ENCODE measurements around the gene AKAP10.
"Not testable (repeated sequence)": the region's sequence is repeated elsewhere in the genome, so short reads cannot be mapped to it uniquely, and the experiment has no call there.

AKAP10 gene

DNA sequence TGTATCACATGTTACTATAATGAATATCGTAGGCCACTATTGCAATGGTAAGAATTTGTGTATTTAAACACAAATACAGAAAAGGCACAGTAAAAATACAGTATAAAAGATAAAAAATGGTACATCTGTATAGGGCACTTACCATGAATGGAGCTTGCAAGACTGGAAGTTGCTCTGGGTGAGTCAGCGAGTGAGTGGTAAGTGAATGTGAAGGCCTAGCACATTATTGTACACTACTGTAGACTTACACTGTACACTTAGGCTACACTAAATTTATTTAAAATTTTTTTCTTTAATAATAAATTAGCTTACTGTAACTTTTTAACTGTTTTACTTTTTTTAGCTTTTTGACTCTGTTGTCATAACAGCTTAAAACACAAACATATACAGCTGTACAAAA lies 42.5 kb downstream of the AKAP10 start:
- in situ Hi-C loops (cut with HindIII; ENCODE audit: low sequenced_read_pairs), result no loop called here

DNA sequence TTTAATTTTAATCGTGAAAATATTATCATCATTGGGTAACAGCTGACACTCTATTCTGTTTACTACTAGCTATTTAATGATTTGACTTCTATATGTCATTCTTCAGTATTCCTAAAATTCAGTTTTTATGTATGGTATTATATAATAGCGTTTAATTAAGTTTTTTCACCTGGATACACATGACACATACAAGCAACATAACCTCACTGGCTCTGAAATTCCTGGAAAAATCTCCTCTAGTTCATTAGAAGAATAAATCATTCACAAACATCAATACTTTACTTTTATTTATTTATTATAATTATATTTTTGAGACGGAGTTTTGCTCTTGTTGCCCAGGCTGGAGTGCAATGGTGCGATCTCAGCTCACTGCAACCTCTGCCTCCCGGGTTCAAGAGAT lies 44.0 kb downstream of the AKAP10 start:
- in situ Hi-C loops (cut with HindIII; ENCODE audit: low sequenced_read_pairs), result no loop called here

DNA sequence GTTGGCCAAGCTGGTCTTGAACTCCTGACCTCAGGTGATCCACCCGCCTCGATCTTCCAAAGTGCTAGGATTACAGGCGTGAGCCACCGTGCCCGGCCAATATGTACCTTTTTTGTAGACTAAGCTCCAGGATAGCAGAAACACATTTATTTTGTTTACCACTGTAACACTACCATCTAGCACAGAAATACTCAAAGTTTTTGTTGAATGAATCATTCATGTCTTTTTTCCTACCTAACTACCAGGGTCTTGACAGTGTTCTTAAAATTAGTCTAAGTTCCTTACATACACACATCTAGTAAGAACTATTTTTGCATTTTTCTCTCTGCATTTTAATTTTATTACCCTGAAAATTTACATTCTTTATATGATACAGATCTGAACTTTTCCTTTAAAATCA lies 44.4 kb downstream of the AKAP10 start:
- in situ Hi-C loops (cut with HindIII; ENCODE audit: low sequenced_read_pairs), result no loop called here

DNA sequence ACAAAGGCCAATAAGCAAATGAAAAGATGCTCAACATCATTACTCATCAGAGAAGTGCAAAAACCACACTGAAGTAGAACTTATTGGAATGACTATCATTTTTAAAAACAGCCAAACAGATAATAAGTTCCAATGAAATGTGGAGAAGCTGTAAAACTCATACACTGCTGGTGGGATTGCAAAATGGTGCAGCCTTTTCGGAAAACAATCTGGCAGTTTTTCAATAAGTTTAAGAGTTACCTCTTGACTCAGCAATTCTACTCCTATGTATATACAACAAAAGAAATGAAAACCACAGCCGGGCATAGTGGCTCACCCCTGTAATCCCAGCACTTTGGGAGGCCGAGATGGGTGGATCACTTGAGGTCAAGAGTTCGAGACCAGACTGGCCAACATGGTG lies 49.3 kb downstream of the AKAP10 start:
- in situ Hi-C loops (cut with HindIII; ENCODE audit: low sequenced_read_pairs), result no loop called here

DNA sequence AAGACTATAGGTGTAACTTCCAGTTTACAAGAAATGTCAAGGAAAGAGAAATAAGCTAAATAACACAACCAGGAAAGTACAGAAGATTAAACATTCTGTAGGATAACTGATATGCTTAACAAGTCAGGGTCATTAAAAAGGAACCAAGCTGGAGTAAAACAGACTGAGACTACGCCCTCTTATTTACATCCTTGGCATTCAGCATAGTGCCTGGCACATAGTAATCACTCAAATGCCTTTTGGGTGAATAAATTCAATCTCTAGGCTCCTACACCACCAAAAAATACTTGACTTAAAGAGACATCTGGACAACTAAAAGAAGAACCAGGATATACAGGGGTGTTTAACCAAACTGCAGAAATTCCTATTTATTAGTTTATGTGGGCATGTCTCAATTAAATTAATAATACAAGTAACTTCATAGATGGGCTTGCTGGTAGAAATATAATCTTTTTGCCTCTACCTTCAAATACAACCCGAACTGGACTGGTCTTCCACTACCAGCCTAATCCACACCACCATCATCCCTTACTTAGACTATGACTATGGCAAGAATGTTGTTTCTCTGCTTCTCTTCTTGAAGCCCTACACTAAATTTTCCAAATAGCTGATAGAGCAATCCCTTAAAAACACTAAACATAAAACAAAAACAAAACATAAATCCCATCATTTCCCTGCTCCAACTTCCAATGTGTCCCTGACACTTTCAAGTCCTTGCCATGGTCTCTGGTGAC lies 62.2 kb downstream of the AKAP10 start:
- in situ Hi-C loops (cut with HindIII; ENCODE audit: low sequenced_read_pairs), result no loop called here

DNA sequence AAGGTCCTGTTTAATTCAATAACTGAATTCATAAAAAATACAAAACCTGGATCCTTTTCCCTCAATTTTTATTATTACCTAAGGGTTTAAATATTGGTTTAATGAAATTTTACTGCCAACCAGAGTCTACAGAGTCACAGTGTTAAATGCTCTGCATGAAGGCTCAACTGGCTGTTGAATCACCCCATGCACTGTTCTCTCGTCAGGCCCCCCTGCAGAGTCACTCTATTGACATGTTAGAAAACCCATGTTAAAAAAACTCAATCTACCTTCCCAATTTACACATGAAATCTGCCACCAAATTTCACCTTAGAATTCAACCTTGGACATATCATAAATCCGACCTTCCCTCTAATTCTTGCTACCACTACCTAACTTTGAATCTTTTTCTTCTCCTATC lies 66.6 kb downstream of the AKAP10 start:
- in situ Hi-C loops (cut with HindIII; ENCODE audit: low sequenced_read_pairs), result no loop called here

DNA sequence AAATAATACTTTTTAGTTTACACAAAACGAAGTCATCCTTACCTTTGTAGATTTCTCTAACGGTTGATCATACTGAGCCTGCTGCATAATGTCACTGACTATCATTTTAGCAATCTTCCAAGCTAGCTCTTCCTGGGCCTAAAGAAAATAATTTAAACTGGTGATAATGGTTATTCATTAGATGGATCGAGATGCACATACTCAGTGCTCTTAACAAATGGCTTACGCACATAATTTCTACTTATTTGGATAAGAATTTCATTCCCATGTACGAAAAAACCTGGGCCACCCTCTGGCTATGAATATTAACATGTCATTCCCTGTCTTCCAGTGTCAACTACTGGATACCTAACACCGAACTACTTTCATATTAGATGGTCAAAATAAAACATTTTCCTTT lies 68.5 kb downstream of the AKAP10 start:
- in situ Hi-C loops (cut with HindIII; ENCODE audit: low sequenced_read_pairs), result no loop called here

DNA sequence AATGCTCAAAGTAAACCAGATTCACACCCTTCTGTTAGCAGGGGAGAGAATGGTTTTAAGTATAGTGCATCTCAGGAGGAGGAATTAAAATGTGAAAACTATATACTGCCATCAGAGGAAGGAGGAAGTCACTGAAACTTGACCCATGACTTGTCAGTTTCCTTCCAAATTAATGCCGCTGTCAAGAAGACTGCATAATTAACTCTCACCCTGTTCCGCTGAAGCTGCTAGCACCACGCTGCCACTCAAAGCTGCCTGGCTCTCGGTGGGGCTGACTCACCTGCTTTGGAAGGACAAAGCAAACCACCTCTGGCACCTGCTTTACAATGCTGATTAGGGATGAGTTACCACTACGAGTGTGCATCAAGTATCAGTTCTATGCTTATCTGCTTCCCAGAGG lies 72.1 kb downstream of the AKAP10 start:
- in situ Hi-C loops (cut with HindIII; ENCODE audit: low sequenced_read_pairs), result no loop called here

DNA sequence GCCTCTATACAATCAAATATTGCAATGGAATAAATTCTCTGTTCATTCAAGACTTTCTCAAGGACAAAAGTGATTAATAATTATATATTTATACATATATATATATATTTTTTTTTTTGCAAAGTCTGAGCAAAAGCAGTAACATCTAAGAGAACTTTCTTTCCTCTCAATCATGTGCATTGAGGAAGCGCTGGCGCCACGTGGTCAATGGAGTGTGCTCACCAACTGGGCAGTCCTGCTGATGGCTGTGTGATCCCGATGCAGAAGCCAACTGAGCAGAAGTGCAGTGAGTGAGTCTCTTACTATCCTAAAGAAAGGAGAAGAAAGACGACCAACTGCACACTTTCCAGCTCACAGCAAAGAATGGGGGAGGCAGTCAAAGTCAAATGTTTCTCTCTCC lies 72.7 kb downstream of the AKAP10 start:
- in situ Hi-C loops (cut with HindIII; ENCODE audit: low sequenced_read_pairs), result no loop called here

DNA sequence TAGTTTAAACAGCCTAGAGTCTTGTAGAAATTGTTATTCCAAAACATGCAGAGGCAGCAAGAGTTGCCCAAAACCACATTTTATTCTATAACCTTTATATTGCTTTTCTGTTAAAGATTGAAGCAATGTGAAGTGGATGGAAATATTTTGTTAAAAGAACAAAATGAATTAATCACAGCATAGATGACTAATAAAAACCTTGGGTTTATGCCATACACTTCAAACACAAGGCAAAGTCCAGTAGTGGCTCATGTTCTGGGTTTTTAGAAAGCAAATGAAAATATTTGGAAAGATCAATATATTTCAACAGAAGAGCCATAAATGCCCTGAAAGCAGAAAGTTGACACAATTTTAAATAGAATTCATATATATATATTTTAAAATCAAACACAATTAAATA lies 73.2 kb downstream of the AKAP10 start:
- in situ Hi-C loops (cut with HindIII; ENCODE audit: low sequenced_read_pairs), result no loop called here

DNA sequence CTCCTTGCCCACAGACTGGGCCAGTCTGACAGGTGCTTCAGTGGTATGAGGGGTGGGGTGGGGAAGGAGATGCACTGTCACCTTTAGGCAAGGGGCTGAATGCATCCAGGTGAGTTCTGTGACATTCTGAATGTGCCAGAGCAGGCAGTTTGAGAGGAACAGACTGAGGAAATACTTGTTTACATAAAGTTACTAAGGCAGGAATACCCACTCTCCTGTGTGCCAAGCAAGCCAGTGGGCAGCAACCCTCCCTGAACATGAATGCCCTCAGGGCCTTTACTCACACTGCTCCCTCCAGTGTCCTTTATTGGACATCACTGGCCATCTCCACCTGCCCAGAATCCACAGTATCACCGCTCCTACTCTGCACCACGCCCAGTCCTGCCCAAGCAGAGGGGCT lies 76.8 kb downstream of the AKAP10 start:
- in situ Hi-C loops (cut with HindIII; ENCODE audit: low sequenced_read_pairs), result no loop called here

DNA sequence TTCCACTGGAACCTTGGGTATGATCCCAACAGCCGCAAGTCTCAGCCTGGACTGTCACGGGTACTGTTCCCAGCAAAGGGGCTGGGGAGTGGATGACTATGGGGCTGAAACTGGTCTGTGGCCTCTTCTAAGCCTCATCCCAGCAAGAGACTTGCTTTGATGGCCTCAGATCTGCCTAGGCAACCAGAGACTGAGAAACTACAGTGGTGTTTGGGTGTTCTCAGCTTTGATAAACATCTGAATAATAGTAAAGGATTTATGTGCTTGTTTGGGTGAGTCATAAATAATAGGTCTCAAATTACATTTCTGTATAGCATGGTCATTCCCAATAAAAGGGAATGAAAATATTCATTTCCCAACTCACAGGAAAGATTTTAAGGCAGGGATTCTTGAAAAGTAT lies 79.7 kb downstream of the AKAP10 start:
- in situ Hi-C loops (cut with HindIII; ENCODE audit: low sequenced_read_pairs), result no loop called here

DNA sequence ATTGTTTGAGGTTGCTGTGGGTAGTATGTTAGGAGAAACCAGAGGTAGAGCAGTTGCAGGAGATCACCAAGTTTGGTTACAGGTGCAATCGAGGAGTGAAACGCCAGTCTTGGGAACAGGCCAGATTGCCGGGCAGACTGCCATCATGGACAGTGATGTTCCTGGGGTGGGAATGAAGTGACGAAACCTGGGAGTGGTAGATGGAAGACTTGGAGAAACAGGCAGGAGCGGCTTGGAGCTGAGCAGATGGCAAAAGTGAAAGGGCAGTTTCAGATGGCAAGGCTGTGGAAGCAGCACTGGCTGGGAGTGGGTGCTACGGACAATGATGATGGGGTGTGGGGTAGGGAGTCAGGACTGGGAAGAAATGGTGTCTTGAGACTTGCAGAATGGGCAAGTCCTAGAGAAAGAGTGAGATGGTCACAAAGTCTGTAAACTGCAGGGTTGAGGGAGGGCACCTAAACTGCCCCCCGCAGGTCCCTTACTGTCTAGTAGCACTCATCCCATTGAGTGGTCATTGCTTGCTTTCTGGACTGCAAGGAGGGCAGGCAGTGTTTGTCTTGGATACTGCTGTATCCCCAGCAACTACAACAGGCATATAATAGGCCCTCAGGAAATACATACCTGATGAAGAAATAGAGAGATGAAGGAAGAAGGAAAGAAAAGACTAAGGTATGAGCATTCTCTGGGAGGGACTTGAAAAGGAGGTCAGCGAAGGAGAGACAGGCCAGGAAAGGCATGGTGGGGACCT lies 80.4 kb downstream of the AKAP10 start:
- in situ Hi-C loops (cut with HindIII; ENCODE audit: low sequenced_read_pairs), result no loop called here

DNA sequence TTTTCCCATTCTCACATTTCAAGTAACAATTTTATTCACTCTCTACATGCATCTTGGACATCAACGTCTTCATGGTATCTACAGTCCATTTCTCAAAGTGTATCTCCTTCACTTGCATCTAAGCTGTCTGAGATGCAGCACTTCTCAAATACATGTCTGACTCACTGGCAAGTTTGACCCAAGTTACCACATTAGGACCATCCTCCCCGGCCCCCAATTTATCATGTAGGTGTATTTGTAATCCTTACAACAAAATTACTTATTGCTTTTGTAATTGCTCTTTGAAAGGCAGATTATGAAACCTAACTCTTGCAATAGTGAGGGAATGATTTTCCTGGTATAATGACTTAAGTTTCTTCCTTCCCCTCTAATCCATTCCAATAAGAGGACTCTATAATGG lies 80.9 kb downstream of the AKAP10 start:
- in situ Hi-C loops (cut with HindIII; ENCODE audit: low sequenced_read_pairs), result no loop called here

DNA sequence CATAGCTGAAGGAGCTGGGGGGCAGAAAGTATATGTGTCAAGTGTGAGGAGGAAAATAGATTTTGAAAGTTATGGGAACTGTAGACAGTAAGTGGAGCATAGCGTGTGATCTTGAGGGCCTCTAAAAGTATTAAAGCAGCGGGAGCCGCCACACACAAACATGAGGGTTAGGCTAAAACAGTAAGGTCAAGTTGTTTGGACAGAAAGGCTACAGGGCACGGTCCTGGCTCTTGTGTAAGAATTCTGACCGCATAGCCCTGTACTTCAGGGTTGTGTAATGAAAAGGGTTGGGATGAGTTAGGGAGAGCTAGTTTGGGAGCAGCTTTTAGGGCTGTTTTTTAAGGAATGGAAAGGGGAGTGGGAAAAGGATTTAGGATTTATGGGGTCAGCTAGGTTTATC lies 87.1 kb downstream of the AKAP10 start:
- in situ Hi-C loops (cut with HindIII; ENCODE audit: low sequenced_read_pairs), result not testable (repeated sequence)

DNA sequence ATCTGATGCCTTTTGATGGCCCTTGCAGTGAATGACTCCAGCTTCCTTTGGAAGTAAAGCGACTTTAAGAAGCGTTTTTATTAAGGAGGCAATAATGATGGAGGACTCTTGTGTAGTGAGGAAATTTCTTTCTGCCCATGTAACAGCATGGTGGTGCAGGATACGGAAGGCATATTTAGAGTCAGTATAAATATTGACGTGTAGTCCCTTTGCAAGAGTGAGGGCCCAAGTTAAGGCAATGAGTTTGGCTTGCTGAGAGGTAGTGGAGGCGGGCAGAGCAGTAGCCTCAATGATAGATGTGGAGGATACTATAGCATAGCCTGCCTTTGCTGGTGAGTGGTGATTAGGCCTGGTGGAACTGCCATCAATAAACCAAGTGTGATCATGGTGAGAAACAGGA lies 87.6 kb downstream of the AKAP10 start:
- in situ Hi-C loops (cut with HindIII; ENCODE audit: low sequenced_read_pairs), result not testable (repeated sequence)

DNA sequence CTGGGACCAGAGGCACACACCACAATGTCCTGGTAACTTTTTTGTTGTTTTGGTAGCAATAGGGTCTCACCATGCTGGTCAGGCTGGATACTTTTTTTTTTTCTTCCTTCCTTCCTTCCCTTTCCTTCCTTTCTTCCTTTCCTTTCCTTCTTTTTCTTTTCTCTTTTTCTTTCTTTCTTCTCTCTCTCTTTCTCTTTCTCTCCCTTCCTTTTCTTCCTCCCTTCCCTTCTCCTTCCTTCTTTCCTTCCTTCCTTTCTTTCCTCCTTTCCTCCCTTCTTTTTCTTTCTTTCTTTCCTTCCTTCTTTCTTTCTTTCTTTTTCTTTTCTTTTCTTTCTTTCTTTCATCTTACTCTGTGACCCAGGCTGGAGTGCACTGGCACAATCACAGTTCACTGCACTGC lies 91.5 kb downstream of the AKAP10 start:
- in situ Hi-C loops (cut with HindIII; ENCODE audit: low sequenced_read_pairs), result no loop called here

DNA sequence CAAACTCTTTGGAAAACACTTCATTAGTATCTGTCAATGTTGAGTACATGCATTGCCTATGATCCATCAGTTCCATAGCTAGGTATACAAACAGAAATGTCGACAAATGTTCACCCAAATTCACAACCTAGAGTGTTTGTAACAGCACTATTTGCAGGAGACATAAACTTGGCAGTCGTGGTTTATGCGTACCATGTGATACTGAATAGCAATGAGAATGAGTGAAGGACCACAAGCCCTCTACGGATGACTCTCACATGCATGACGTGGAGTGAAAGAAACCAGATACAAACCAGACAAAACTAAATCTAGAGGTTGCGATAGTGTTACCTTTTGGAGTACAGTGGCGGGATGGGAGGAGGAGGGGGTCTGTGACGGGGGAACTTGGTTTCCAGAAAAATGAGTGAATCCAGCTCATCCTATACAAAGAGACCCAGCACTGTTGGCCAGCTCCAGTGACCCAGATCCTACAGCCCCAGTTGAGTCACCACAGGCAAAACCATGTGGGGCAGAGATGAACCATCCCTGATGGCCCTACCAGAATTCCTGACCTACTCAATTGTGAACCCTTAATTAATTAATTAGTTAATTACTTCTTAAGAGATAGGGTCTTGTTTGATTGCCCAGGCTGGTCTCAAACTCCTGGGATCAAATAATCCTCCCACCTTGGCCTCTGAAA lies 94.0 kb downstream of the AKAP10 start:
- in situ Hi-C loops (cut with HindIII; ENCODE audit: low sequenced_read_pairs), result no loop called here

DNA sequence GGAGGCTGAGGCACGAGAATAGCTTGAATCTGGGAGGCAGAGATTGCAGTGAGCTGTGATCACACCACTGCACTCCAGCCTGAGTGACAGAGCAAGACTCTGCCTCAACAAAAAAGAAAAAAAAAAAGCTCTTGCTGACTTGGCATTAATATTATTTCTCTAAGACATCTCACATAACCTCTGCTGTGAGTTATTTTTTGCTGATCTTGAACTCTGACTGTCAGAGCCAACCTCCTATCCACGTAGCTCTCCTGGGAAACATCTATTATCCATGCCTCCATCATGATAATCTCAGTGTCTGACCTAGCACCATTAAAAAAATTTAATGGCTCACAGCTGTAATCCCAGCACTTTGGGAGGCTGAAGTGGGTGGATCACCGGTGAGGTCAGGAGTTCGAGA lies 97.2 kb downstream of the AKAP10 start:
- in situ Hi-C loops (cut with HindIII; ENCODE audit: low sequenced_read_pairs), result no loop called here

DNA sequence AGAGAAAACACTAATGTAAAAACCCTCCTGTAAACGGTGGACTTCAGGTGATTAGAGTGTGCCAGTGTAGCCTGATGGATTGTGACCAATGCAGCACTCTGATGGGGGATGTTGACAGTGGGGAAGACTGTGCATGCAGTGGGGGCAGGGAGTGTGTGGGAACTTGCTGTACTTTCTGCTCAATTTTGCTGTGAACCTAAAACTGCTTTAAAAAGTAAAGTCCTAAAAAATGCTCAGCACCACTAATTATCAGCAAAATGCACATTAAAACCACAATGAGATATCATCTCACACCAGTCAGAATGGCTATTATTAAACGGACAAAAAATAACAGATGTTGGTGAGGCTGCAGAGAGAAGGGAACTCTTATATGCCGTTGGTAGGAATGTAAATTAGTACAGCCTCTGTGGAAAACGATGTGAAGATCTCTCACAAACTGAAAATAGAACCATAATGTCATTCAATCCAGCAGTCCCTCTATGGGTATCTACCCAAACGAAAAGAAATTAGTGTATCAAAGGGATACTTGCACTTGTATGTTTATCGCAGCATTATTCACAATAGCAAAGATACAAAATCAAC lies 100.2 kb downstream of the AKAP10 start:
- in situ Hi-C loops (cut with HindIII; ENCODE audit: low sequenced_read_pairs), result no loop called here

DNA sequence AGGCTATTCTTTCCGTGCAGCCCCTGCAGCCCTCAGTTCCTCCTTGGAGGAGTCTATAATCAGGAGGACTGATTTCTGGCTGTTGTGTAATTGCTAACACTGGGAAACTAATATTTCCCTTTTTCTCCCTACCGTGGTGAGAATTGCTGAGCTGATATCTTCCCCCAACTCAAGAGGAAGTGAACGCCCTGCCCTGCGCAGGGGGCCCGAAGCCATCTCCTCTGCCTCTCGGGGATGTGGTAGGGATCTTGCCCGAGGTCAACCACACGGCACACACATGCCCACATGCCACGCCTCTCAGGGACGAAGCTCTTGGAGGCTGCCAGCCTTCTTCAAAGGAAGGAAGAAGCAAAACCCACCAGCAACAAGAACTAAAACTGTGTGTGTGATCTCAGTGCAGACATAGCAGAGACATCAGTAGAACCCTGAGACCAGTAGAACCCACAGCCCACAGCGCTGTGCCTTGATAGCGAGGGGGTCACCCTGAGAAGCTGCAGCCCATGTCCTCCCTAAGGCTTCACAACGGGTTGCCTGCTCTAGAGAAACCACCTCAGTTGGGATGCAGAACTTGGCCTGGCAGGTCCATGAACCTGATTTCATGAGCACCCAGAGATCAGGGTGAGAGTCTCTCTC lies 101.0 kb downstream of the AKAP10 start:
- in situ Hi-C loops (cut with HindIII; ENCODE audit: low sequenced_read_pairs), result no loop called here
